D721Med (cell line): ENCODE results near the gene RNASE8.

Source experiments
- DNase-seq: peaks from one replicate; pipeline ENCODE4 v3.0.0; 2011; ENCODE audit warnings: low spot score; ENCODE audit not compliant: insufficient read length
- FAIRE-seq: peaks from 2 replicates; lab custom pipeline; 2011; peaks lifted over from hg19 to GRCh38; lab: Jason Lieb, UNC
- CTCF ChIP-seq: IDR thresholded peaks from 2 replicates; pipeline ENCODE4 v1.5.1; 2012; ENCODE audit warnings: mild to moderate bottlenecking, control low read depth; ENCODE audit not compliant: insufficient read depth; ENCODE audit errors: missing control alignments

Gene RNASE8

GRCh38 chr14:21047378-21047781, 10.2 kb upstream of the RNASE8 start:
- no peak for FAIRE-seq
- TF ChIP-seq CTCF, result no peak
- no peak for DNase-seq

DNA sequence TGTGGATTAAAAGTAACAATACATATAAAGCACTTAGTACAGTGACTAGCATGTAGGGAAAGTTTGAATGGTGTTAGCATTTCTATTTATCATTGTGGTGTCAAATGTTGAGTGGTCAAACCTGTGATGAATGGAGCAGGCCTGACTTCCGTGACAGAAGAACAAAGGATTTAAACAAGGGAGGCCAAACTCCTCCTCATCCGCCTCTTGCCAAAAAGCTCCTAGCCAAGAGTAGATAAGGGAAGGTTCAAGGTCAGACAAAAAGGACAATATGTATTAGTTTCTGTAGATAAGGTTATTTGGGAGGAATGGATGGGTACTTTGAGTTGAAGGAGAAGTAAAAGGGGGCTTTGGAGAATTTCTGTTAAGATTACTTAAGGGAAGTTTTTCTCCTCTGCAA, 9.0 kb upstream of the RNASE8 start:
- TF ChIP-seq CTCF, result no peak
- FAIRE-seq, result no peak

DNA sequence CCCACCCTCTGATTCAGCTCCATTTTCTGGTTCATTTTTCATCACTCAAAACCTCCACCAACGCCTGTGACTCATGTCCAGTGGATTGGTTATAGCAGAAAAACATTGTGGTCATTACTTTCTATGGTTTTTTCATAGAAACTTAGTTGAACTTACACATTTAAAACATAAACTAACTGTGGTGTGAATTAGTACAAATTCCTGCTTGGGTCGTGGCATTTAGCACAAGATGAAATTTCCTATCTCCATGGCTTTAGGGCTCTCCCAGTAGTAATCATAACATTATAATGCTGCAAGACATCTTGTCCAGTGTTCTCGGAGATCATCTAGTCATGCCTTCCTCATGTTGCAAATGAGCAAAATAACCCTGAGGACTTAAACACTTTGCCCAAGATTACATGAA, 8.3 kb upstream of the RNASE8 start:
- TF ChIP-seq CTCF, result no peak
- DNase-seq (no peak), FAIRE-seq (no peak)

More for the DNA sequence above, 9.0 kb upstream of the RNASE8 start:
- no peak for DNase-seq

- FAIRE-seq (no peak), DNase-seq (no peak)
- no peak for TF ChIP-seq CTCF
These were observed 7.0 kb upstream of the RNASE8 start for GRCh38 chr14:21050597-21050996.

- no peak for FAIRE-seq
- no peak for TF ChIP-seq CTCF
- no peak for DNase-seq
These were observed 4.2 kb upstream of the RNASE8 start for GRCh38 chr14:21053184-21054122.

DNA sequence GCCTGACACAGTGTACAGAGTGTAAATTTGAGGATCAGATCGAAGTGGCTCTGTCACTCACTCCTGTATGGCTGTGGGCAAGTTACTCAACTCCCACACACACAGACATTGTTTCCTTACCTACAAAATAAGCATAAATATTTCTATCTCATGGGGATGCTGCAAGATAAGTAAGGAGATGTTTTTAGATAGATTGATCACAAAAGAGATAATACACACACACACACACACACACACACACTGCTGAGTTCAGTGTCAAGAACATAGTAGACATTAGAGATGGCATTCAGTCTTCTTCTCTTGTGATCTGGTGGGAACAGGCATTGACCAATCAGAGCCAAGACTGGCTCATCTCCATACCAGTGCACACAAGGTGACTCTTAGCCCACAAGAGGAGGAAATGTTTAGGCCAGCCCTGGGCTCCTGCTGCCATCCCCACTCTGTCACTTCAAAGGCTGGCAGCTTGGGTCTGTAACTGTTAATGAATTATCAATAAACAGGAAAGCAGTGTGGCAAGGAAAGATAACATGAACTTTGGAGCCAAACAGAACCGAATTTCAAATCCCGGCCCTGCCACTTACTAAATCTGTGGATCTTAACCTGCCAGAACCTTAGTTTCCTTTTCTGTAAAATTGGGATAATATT, 3.4 kb upstream of the RNASE8 start:
- DNase-seq, result no peak
- no peak for TF ChIP-seq CTCF
- FAIRE-seq, result no peak

DNA sequence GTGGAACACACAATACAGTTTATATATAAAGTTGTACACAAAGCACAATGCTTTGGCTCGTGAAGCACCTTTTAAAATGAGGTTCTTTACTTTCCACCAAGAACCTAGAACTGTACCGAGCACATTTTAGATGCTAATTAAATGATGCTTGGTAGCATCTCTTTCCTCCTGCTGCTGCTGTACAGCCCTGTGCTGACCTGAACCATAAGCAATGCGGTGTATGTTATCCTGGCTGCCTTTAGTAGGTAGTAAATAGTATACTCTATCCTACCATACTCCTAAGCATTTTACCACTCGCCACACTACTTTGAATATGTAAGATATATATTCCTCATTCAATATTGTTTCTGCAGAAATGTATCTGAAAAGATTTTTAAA, 2.9 kb upstream of the RNASE8 start:
- TF ChIP-seq CTCF, result no peak
- FAIRE-seq, result no peak

More for the DNA sequence above, 2.9 kb upstream of the RNASE8 start:
- DNase-seq, result no peak
